Endothelial cell of hepatic sinusoid (primary cell): ENCODE measurements around the gene MAFB.

Source experiments
- in situ Hi-C: cut with HindIII; loops from 2 replicates; pipeline ENCODE4 v1.10.0; 2017; ENCODE audit warnings: low sequenced_read_pairs

The MAFB gene

DNA sequence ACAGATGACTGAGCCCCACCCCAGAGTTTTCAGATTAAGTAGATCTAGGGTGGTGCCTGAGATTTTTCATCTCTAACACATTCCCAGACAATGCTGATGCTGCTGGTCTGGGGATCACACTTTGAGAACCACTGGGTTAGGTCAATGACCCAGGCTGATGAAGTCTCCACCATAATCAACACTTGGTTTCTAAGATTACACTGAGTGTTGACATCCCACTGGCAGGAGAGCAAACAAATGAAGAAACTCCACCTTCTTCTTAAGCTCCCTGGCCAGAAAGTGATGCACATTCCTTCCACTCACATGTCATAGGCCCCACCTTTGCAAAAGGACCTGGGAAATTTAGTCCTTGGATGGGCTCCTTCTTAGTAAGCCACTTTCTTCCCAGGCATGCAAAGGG lies 53.1 kb downstream of the MAFB start:
- in situ Hi-C loops = no loop called here
